Karpas-422 (cell line): ENCODE data around the gene NMT2. TPM values are rescaled to one million over a fixed set of nuclear protein-coding genes. Genes with fewer than 3 reads are reported as not detected.

Experiments
- DNase-seq: peaks from one replicate; pipeline ENCODE4 v3.0.0-alpha.2; 2015
- H2AFZ ChIP-seq: fragments of 200-600 bp; sonication (generic); 2 replicates; pipeline ENCODE4 v1.6.1; 2014; ENCODE audit warnings: antibody characterized with exemption, low read length, mixed read lengths
- H3K27ac ChIP-seq: fragments of 200-600 bp; sonication (generic); 2 replicates; pipeline ENCODE4 v1.5.1; 2014; ENCODE audit warnings: mild to moderate bottlenecking, low read length, moderate library complexity
- H3K27me3 ChIP-seq: fragments of 200-600 bp; sonication (generic); 2 replicates; pipeline ENCODE4 v1.6.1; 2014; ENCODE audit warnings: low read length, mixed read lengths
- H3K36me3 ChIP-seq: fragments of 200-600 bp; sonication (generic); 2 replicates; pipeline ENCODE4 v1.6.1; 2014; ENCODE audit warnings: low read length, mixed read lengths; ENCODE audit not compliant: insufficient read depth
- H3K4me1 ChIP-seq: fragments of 200-600 bp; sonication (generic); 2 replicates; pipeline ENCODE4 v1.6.1; 2014; ENCODE audit warnings: mild to moderate bottlenecking, low read length, mixed read lengths
- H3K4me2 ChIP-seq: fragments of 200-600 bp; sonication (generic); 2 replicates; pipeline ENCODE4 v1.6.1; 2014; ENCODE audit warnings: low read length, low read depth, mild to moderate bottlenecking; ENCODE audit not compliant: poor library complexity, severe bottlenecking
- H3K4me3 ChIP-seq: fragments of 200-600 bp; sonication (generic); 2 replicates; pipeline ENCODE4 v1.5.1; 2014; ENCODE audit warnings: mild to moderate bottlenecking, antibody characterized with exemption, low read length, mixed read lengths
- H3K79me2 ChIP-seq: fragments of 200-600 bp; sonication (generic); 2 replicates; pipeline ENCODE4 v1.6.1; 2014; ENCODE audit warnings: mild to moderate bottlenecking, low read length, mixed read lengths
- H3K9ac ChIP-seq: fragments of 200-600 bp; sonication (generic); 2 replicates; pipeline ENCODE4 v1.6.0; 2014; ENCODE audit warnings: low read length
- H3K9me2 ChIP-seq: fragments of 200-600 bp; sonication (generic), shearing (Covaris generic); replicated peaks from 2 replicates; pipeline ENCODE4 v1.6.0; 2014; ENCODE audit warnings: mild to moderate bottlenecking, low read length, moderate library complexity; ENCODE audit not compliant: insufficient read depth
- H3K9me3 ChIP-seq: fragments of 300-700, 200-600 bp; sonication (generic); 2 replicates; pipeline ENCODE4 v1.6.1; 2014; ENCODE audit warnings: low read length, mixed read lengths
- H4K20me1 ChIP-seq: fragments of 200-600 bp; sonication (generic); 2 replicates; pipeline ENCODE4 v1.6.1; 2014; ENCODE audit warnings: mild to moderate bottlenecking, antibody characterized with exemption, low read length, low read depth; ENCODE audit not compliant: insufficient read depth
- total RNA-seq: library from RNA; depleted of rRNA; stranded (reverse); fragments of >200 nt; shearing (Covaris generic); gene quantifications from 2 replicates; pipeline ENCODE4 v1.2.3, GENCODE V29; 2014; ENCODE audit warnings: low replicate concordance

Gene NMT2
- total RNA-seq, 1 experiment from 2014 or later, result 1.6 TPM

DNA sequence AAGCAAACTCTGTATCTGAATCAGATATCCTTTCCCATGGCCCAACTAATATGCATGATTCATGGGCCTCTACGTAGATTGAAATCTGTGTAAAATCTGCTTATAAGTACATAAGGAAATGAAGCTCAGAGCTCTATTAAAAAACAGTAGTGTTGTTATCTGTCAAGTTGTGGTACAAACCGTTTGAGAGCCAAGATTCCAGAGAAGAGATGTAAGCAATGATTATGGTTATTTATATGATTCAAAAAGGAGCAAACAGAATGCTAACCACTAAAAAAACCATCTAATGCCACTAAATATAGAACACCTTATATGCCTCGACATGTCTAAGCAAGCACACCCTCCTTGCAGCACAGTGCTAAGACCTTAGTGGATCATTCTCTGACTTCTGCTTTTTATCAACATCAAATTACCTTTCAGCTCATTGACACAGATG lies 44.7 kb downstream of the NMT2 start:
- Histone ChIP-seq H3K27ac (no peak overlapping the region), H3K9ac (no peak overlapping the region), H3K9me2 (no peaks in the 10 kb centered on the region), H4K20me1 (no peaks in the 10 kb centered on the region), H2AFZ (no peak overlapping the region), H3K27me3 (no peaks in the 10 kb centered on the region), H3K4me3 (no peak overlapping the region), H3K79me2 (no peaks in the 10 kb centered on the region), H3K4me2 (no peak overlapping the region), H3K4me1 (no peaks in the 10 kb centered on the region), H3K36me3 (no peaks in the 10 kb centered on the region), H3K9me3 (no peaks in the 10 kb centered on the region)
- no peak for DNase-seq

GRCh38 chr10:15122477-15123030 lies 45.9 kb downstream of the NMT2 start:
- Histone ChIP-seq H3K9me2 (no peaks in the 10 kb centered on the region), H3K79me2 (no peaks in the 10 kb centered on the region), H4K20me1 (no peaks in the 10 kb centered on the region), H3K9me3 (no peaks in the 10 kb centered on the region), H2AFZ (no peak overlapping the region), H3K4me1 (no peaks in the 10 kb centered on the region), H3K27me3 (no peaks in the 10 kb centered on the region), H3K9ac (no peak overlapping the region), H3K36me3 (no peaks in the 10 kb centered on the region), H3K4me3 (no peak overlapping the region), H3K4me2 (no peak overlapping the region), H3K27ac (no peak overlapping the region)
- DNase-seq, result no peak

DNA sequence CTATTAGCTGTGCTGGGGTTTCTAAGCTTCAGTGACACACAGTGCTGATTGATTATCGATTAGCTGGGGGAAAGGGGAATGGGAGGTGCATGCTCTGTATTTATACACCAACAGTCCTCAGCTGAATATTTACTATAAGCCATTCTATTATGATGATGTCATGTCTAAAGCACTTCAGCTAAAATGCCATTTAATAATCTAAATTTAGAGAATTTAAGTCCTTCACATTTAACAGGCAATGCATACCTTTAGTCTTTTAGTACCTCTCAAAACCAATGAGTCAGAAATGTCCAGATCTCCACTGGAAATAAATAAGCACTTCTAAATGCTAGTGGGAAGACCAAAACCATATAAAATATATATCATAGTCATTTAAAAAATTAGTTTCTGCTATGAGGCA lies 46.8 kb downstream of the NMT2 start:
- Histone ChIP-seq H3K27me3 (no peaks in the 10 kb centered on the region), H3K27ac (no peak overlapping the region), H3K4me3 (no peak overlapping the region), H3K9ac (no peak overlapping the region), H3K9me2 (no peaks in the 10 kb centered on the region), H2AFZ (no peak overlapping the region), H3K36me3 (no peaks in the 10 kb centered on the region), H3K4me1 (no peaks in the 10 kb centered on the region), H3K9me3 (no peaks in the 10 kb centered on the region), H3K79me2 (no peaks in the 10 kb centered on the region), H4K20me1 (no peaks in the 10 kb centered on the region), H3K4me2 (no peak overlapping the region)
- no peak for DNase-seq

DNA sequence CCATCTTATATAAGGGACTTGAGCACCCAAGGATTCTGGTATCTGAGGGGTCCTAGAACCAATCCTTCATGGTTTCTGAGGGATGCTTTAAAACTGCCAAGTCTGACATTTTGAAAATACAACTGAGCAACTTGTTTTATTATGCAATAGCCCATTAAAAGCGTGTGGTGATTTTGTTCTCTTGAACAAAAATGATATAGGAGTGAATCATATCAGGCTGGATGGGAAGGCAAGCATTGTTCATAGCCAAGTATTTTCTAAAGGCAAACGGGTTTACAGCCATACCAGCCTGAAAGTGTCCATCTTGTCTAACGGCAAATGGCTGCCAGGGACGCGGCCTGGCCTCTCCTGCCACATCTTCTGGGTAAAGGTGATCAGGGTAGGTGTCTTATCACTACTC lies 48.0 kb downstream of the NMT2 start:
- no peak overlapping the region for H2AFZ ChIP-seq
- no peak overlapping the region for H3K4me2 ChIP-seq
- no peak overlapping the region for H3K9ac ChIP-seq
- H3K4me1 ChIP-seq, result no peaks in the 10 kb centered on the region
- H3K27me3 ChIP-seq, result no peaks in the 10 kb centered on the region
- H3K4me3 ChIP-seq, result no peak overlapping the region
- H4K20me1 ChIP-seq, result no peaks in the 10 kb centered on the region
- no peaks in the 10 kb centered on the region for H3K79me2 ChIP-seq
- H3K36me3 ChIP-seq, result no peaks in the 10 kb centered on the region
- H3K9me2 ChIP-seq, result no peaks in the 10 kb centered on the region
- H3K27ac ChIP-seq, result no peak overlapping the region
- H3K9me3 ChIP-seq, result no peaks in the 10 kb centered on the region
- no peak for DNase-seq

- Histone ChIP-seq H3K9me3 (no peaks in the 10 kb centered on the region), H2AFZ (no peak overlapping the region), H3K79me2 (no peaks in the 10 kb centered on the region), H3K27ac (no peak overlapping the region), H4K20me1 (no peaks in the 10 kb centered on the region), H3K4me3 (no peak overlapping the region), H3K36me3 (no peaks in the 10 kb centered on the region), H3K27me3 (no peaks in the 10 kb centered on the region), H3K9me2 (no peaks in the 10 kb centered on the region), H3K4me2 (no peak overlapping the region), H3K9ac (no peak overlapping the region), H3K4me1 (no peaks in the 10 kb centered on the region)
- no peak for DNase-seq
Observed at GRCh38 chr10:15118615-15119014, 49.9 kb downstream of the NMT2 start.

GRCh38 chr10:15116225-15116624 lies 52.3 kb downstream of the NMT2 start:
- Histone ChIP-seq H3K9me3 (no peaks in the 10 kb centered on the region), H3K36me3 (no peaks in the 10 kb centered on the region), H4K20me1 (no peaks in the 10 kb centered on the region), H3K27me3 (no peaks in the 10 kb centered on the region), H3K4me3 (no peak overlapping the region), H3K79me2 (no peaks in the 10 kb centered on the region), H3K9me2 (no peaks in the 10 kb centered on the region), H3K4me2 (no peak overlapping the region), H3K9ac (no peak overlapping the region), H2AFZ (no peak overlapping the region), H3K27ac (no peak overlapping the region), H3K4me1 (no peaks in the 10 kb centered on the region)
- DNase-seq, result no peak

DNA sequence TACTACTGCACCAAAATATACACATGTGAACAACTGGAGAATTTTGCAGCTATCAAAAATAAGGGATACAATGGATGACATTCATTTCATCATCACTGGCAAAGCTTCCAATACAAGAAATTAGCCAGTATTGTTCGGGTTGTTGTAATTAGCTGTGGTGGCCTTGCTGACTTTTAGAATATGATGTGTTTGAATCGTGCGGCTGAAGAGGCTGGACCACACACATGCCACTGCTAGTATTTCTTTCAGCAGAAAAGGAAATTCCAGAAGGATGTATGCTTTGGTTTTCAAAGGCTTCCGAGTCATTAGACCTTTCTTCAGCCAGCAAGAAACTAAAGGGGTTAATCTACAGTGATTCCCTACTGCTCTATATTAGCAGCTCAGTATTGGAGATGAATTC lies 54.7 kb downstream of the NMT2 start:
- Histone ChIP-seq H3K4me3 (no peak overlapping the region), H2AFZ (no peak overlapping the region), H3K79me2 (no peaks in the 10 kb centered on the region), H3K4me2 (no peak overlapping the region), H3K4me1 (no peaks in the 10 kb centered on the region), H3K27me3 (no peaks in the 10 kb centered on the region), H3K9me3 (no peaks in the 10 kb centered on the region), H4K20me1 (no peaks in the 10 kb centered on the region), H3K9me2 (no peaks in the 10 kb centered on the region), H3K27ac (no peak overlapping the region), H3K9ac (no peak overlapping the region), H3K36me3 (no peaks in the 10 kb centered on the region)
- no peak for DNase-seq

GRCh38 chr10:15112657-15113056 lies 55.8 kb downstream of the NMT2 start:
- Histone ChIP-seq H3K4me2 (no peak overlapping the region), H4K20me1 (no peaks in the 10 kb centered on the region), H3K79me2 (no peaks in the 10 kb centered on the region), H3K4me3 (no peak overlapping the region), H3K27ac (no peak overlapping the region), H3K9me2 (no peaks in the 10 kb centered on the region), H3K36me3 (no peaks in the 10 kb centered on the region), H2AFZ (no peak overlapping the region), H3K27me3 (no peaks in the 10 kb centered on the region), H3K4me1 (no peaks in the 10 kb centered on the region), H3K9me3 (no peaks in the 10 kb centered on the region), H3K9ac (no peak overlapping the region)
- DNase-seq, result no peak
